K562 (cell line): Measurements from ENCODE around the gene CLTC. TPM values are rescaled to one million over a fixed set of nuclear protein-coding genes. Genes with fewer than 3 reads are reported as not detected.
A peak's percentile ranks its signal among the peaks of the same experiment; 100 is the strongest.

Experiments used
- ATAC-seq: fragments of 200-7000 bp; cut with Tn5 transposase; 3 replicates; pipeline ENCODE4 v1.9.1; 2020; ENCODE audit warnings: moderate library complexity
- BruUV-seq: library from RNA; stranded (reverse); fragments of 400-500 nt; replicated peaks from 2 replicates; lab custom pipeline; 2021; lab: Mats Ljungman, UMichigan
- CTCF ChIA-PET: fragments of 300-600 bp; formaldehyde crosslinking; extraction: SDS; loops from one replicate; lab custom pipeline; 2021; ENCODE audit warnings: low intra/inter-chr PET ratio; lab: Yijun Ruan, JAX
- POLR2A ChIA-PET: fragments of 300-600, 350-650 bp; sonication (Branson Sonifier 250); formaldehyde crosslinking; extraction: SDS; loops from one replicate; lab custom pipeline; 2021; ENCODE audit warnings: antibody characterized with exemption, inconsistent platforms; lab: Yijun Ruan, JAX
- DNase-seq, 4 experiments: peaks; one replicate each; pipeline versions ENCODE4 v3.0.0 to v3.0.0-alpha.2; 2011 to 2018; ENCODE audit warnings: low spot score in 3 of 4, mixed read lengths in 3 of 4; ENCODE audit errors: extremely low read depth in 1 of 4
- FAIRE-seq: peaks from 2 replicates; lab custom pipeline; 2011; peaks lifted over from hg19 to GRCh38; lab: Jason Lieb, UNC
- H2AFZ ChIP-seq: 2 replicates; pipeline ENCODE4 v1.6.0; 2011; ENCODE audit warnings: low read depth, low read length, control low read depth, inconsistent platforms
- H3K27ac ChIP-seq: fragments of 200-600 bp; 3 replicates; pipeline ENCODE4 v1.8.0; 2011; ENCODE audit warnings: low read depth, mild to moderate bottlenecking, control low read depth, inconsistent platforms, low read length, moderate library complexity, mixed read lengths; ENCODE audit errors: extremely low read depth
- H3K27me3 ChIP-seq, 2 experiments: fragments of 300-600 bp in 1 of 2; 2 replicates in 1 of 2; 3 replicates in 1 of 2; pipeline versions ENCODE4 v1.6.0 to v1.8.0; 2011; ENCODE audit warnings: inconsistent platforms in 2 of 2, low read length in 2 of 2, mild to moderate bottlenecking in 1 of 2, mixed read lengths in 1 of 2, moderate library complexity in 1 of 2; ENCODE audit not compliant: control insufficient read depth in 2 of 2, insufficient read depth in 2 of 2
- H3K36me3 ChIP-seq: fragments of 300-600 bp; 3 replicates; pipeline ENCODE4 v1.8.0; 2011; ENCODE audit warnings: mild to moderate bottlenecking, low read length, inconsistent platforms; ENCODE audit not compliant: control insufficient read depth, insufficient read depth
- H3K4me1 ChIP-seq, 2 experiments: fragments of 200-600 bp in 1 of 2; replicated peaks in 1 of 2; 2 replicates in 1 of 2; 3 replicates in 1 of 2; pipeline versions ENCODE4 v1.5.1 to v1.8.0; 2011; ENCODE audit warnings: inconsistent platforms in 2 of 2, low read length in 2 of 2, mild to moderate bottlenecking in 1 of 2, mixed read lengths in 1 of 2, moderate library complexity in 1 of 2; ENCODE audit not compliant: control insufficient read depth in 2 of 2, insufficient read depth in 2 of 2
- H3K4me2 ChIP-seq: 2 replicates; pipeline ENCODE4 v1.6.1; 2011; ENCODE audit warnings: low read length, control low read depth, inconsistent platforms, mixed read lengths; ENCODE audit not compliant: insufficient read depth
- H3K4me3 ChIP-seq: fragments of 200-600 bp; sonication (generic), shearing (Covaris generic); 2 replicates; pipeline ENCODE4 v1.5.1; 2016; ENCODE audit warnings: control low read depth, inconsistent platforms
- H3K79me2 ChIP-seq: fragments of 200-600 bp; 3 replicates; pipeline ENCODE4 v1.8.0; 2011; ENCODE audit warnings: low read length, inconsistent platforms; ENCODE audit not compliant: control insufficient read depth, insufficient read depth
- H3K9ac ChIP-seq, 2 experiments: 2 replicates each; pipeline versions ENCODE4 v1.6.0 to v1.6.1; 2011; ENCODE audit warnings: low read depth in 2 of 2, low read length in 2 of 2, control low read depth in 1 of 2, inconsistent platforms in 1 of 2, mild to moderate bottlenecking in 1 of 2, mixed read lengths in 1 of 2; ENCODE audit not compliant: insufficient read depth in 1 of 2
- H3K9me1 ChIP-seq: one replicate; pipeline ENCODE4 v1.6.0; 2011; ENCODE audit warnings: inconsistent platforms, mild to moderate bottlenecking, low read length, moderate library complexity; ENCODE audit not compliant: control insufficient read depth, insufficient read depth
- H3K9me3 ChIP-seq: replicated peaks from 2 replicates; pipeline ENCODE4 v1.5.1; 2011; ENCODE audit warnings: low read depth, low read length, inconsistent platforms; ENCODE audit not compliant: control insufficient read depth, insufficient read depth
- H4K20me1 ChIP-seq: replicated peaks from 2 replicates; pipeline ENCODE4 v1.6.1; 2011; ENCODE audit warnings: low read length, inconsistent platforms, mixed read lengths; ENCODE audit not compliant: control insufficient read depth, insufficient read depth
- C11orf30 ChIP-seq: fragments of 450-650 bp; IDR thresholded peaks from 2 replicates; pipeline ENCODE4 v1.6.1; 2016; ENCODE audit warnings: low read depth, mild to moderate bottlenecking
- E2F3 ChIP-seq: fragments of 250-450 bp; sonication (Bioruptor Pico); IDR thresholded peaks from 2 replicates; pipeline ENCODE4 v1.4.0; 2020; ENCODE audit warnings: mild to moderate bottlenecking
- FOSL1 ChIP-seq: fragments of 200-800 bp; sonication (Bioruptor generic); conservative IDR thresholded peaks from 2 replicates; pipeline ENCODE4 v1.6.1; 2016; ENCODE audit warnings: missing genetic modification characterization, missing compliant biosample characterization
- FOXJ2 ChIP-seq: fragments of 200-800 bp; sonication (Bioruptor generic); IDR thresholded peaks from 2 replicates; pipeline ENCODE4 v1.6.1; 2016; ENCODE audit warnings: missing genetic modification characterization, missing compliant biosample characterization
- ILF3 ChIP-seq: fragments of 450-650 bp; IDR thresholded peaks from 2 replicates; pipeline ENCODE4 v1.6.1; 2018; ENCODE audit warnings: antibody characterized with exemption, mild to moderate bottlenecking, moderate library complexity, borderline replicate concordance
- NFRKB ChIP-seq: fragments of 450-650 bp; IDR thresholded peaks from 2 replicates; pipeline ENCODE4 v1.6.1; 2016; ENCODE audit warnings: low read depth
- POLR2B ChIP-seq: fragments of 450-650 bp; IDR thresholded peaks from 2 replicates; pipeline ENCODE4 v1.6.1; 2018; ENCODE audit warnings: low read depth; ENCODE audit not compliant: partially characterized antibody
- ZBTB8A ChIP-seq: fragments of 450-650 bp; IDR thresholded peaks from 2 replicates; pipeline ENCODE4 v1.6.1; 2018; ENCODE audit warnings: mild to moderate bottlenecking, moderate library complexity; ENCODE audit not compliant: partially characterized antibody
- ZBTB9 ChIP-seq: fragments of 450-650 bp; formaldehyde crosslinking; IDR thresholded peaks from 2 replicates; pipeline ENCODE4 v1.4.0; 2020; ENCODE audit warnings: mild to moderate bottlenecking, moderate library complexity
- ZNF77 ChIP-seq: fragments of 250-450 bp; sonication (Bioruptor Pico); IDR thresholded peaks from 2 replicates; pipeline ENCODE4 v1.5.0; 2020
- WGBS: fragments of 100-300 bp; shearing (Covaris generic); methylation state at CpG from one replicate; pipeline ENCODE4 v1.1.6; 2016; ENCODE audit warnings: low coverage, mixed read lengths; ENCODE audit not compliant: insufficient coverage; ENCODE audit errors: missing lambda C conversion rate; 5-methylcytosine and 5-hydroxymethylcytosine counted together
- in situ Hi-C: fragments of 300-500 bp; cut with MboI; formaldehyde crosslinking; loops from 4 replicates; pipeline ENCODE4 v1.15.0; 2018; ENCODE audit warnings: inconsistent platforms, mixed read lengths
- intact Hi-C: fragments of 100-400 bp; cut with micrococcal nuclease; formaldehyde crosslinking; loops from 2 replicates; pipeline ENCODE4 v1.14.2; 2022
- polyA plus RNA-seq, 8 experiments: library from polyadenylated mRNA; depleted of rRNA in 4 of 8; stranded (reverse) in 5 of 8; unstranded in 3 of 8; fragments of >200 nt; fragmentation: Nextera tagmentation in 2 of 8; fragmentation: Illumina TruSeq in 1 of 8; extraction: Ambion mirVana in 2 of 8; extraction: Trizol in 1 of 8; gene quantifications; 2 replicates each; pipeline versions ENCODE4 v1.2.1 to v1.2.3, GENCODE V29; 2011 to 2014; ENCODE audit warnings: inconsistent platforms in 1 of 8, missing spikeins in 1 of 8
- total RNA-seq, 7 experiments: library from RNA; depleted of rRNA in 6 of 7; stranded (reverse); fragments of >200 nt in 6 of 7; fragmentation: Illumina TruSeq in 2 of 7; extraction: Trizol in 2 of 7; gene quantifications; 2 replicates each; pipeline versions ENCODE4 v1.2.1 to v1.2.3, GENCODE V29; 2011 to 2021; ENCODE audit warnings: low replicate concordance in 1 of 7
- TF ChIP-seq, protein P1 (sequence below), 3 experiments: fragments of 200-800 bp in 1 of 3; fragments of 250-450 bp in 1 of 3; fragments of 450-650 bp in 1 of 3; sonication (Bioruptor Pico) in 1 of 3; sonication (Bioruptor generic) in 1 of 3; formaldehyde crosslinking in 1 of 3; IDR thresholded peaks; 2 replicates each; pipeline versions ENCODE4 v1.6.1 to v1.8.0; 2016 to 2022; ENCODE audit warnings: mild to moderate bottlenecking in 2 of 3, missing genetic modification characterization in 2 of 3, missing compliant biosample characterization in 1 of 3, moderate library complexity in 1 of 3
- TF ChIP-seq, protein P2 (sequence below): sonication (generic); formaldehyde crosslinking; IDR thresholded peaks from 2 replicates; pipeline ENCODE4 v1.8.1; 2023; ENCODE audit warnings: mild to moderate bottlenecking, missing genetic modification reagents

CLTC gene
- total and polyA plus RNA-seq, 9 of the 15 experiments (the other 6 are each of a cell fraction or from before 2014, with no cell fraction given): 115 to 267 (median 174) TPM

DNA sequence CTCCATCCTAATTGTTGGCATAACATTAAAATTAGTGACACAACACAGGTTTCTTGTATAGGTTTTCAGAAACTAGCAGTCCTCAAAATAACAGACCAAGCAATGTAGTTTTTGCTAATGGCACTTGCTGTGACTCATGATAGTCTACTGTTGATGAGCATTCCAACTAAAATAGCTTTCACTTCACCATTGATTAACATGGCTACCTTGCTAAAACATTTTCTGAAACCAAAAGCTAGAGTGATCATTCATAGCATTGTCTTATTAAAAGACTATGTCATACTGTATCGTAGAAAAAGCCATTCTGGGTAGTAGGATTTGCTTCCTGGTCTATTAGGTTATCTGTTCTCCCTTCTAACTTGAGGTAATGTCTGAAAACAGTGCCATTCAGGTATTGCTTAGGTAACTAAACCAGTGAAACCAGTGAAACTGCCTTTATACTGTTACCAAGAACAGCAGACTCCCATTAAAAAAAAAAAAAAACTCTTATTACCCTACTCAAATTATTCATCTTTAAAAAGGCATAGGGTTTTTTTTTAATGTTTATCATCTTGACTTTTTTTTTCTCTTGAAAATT lies 2.5 kb upstream of the CLTC start:
- CTCF ChIA-PET: no interaction called here
- Histone ChIP-seq H3K9me1 (no peaks in the 10 kb centered on the region), H3K9me3 (no peaks in the 10 kb centered on the region), H4K20me1 (peaks cover 10% of the 10 kb centered on the region), H2AFZ (peak overlapping the region; percentile 71), H3K36me3 (peaks cover 12% of the 10 kb centered on the region; the same call in 2 of the 3 replicates), H3K4me3 (peak overlapping the region; percentile 97; the same call in 1 of the 2 replicates), H3K27me3 (no peaks in the 10 kb centered on the region), H3K9ac (peak overlapping the region in 1 of 2 experiments; percentile 96; a peak in 2 of 4 replicates), H3K4me1 (peaks cover 5 to 12% of the 10 kb centered on the region in 2 experiments; a peak in 4 of 5 replicates), H3K4me2 (peak overlapping the region; percentile 92), H3K79me2 (peaks cover 47% of the 10 kb centered on the region), H3K27ac (peak overlapping the region; percentile 98)
- WGBS: 7% methylated on average over 1 of the region's 1 CpG
- ATAC-seq (no peak), FAIRE-seq (no peak), DNase-seq (peak in 1 of 4 experiments; percentile 34)
- BruUV-seq: no TSS peak
- intact Hi-C loops (no loop called here), in situ Hi-C loops (no loop called here)
- POLR2A ChIA-PET: interaction anchor here (1.0 to 1.2 kb wide), 2 partner anchors 9 to 109 kb away, joined by 3 to 4 read pairs; no protein-coding TSS in a partner anchor
- TF ChIP-seq C11orf30: no peak
- 0 out of 2 replicates have a peak, but pooled peaks have one; percentile 24 for TF ChIP-seq ZBTB9
- TF ChIP-seq FOXJ2: no peak
- TF ChIP-seq ZNF77: no peak
- TF ChIP-seq ZBTB8A: no peak
- no peak for TF ChIP-seq ILF3
- TF ChIP-seq, protein P1, sequence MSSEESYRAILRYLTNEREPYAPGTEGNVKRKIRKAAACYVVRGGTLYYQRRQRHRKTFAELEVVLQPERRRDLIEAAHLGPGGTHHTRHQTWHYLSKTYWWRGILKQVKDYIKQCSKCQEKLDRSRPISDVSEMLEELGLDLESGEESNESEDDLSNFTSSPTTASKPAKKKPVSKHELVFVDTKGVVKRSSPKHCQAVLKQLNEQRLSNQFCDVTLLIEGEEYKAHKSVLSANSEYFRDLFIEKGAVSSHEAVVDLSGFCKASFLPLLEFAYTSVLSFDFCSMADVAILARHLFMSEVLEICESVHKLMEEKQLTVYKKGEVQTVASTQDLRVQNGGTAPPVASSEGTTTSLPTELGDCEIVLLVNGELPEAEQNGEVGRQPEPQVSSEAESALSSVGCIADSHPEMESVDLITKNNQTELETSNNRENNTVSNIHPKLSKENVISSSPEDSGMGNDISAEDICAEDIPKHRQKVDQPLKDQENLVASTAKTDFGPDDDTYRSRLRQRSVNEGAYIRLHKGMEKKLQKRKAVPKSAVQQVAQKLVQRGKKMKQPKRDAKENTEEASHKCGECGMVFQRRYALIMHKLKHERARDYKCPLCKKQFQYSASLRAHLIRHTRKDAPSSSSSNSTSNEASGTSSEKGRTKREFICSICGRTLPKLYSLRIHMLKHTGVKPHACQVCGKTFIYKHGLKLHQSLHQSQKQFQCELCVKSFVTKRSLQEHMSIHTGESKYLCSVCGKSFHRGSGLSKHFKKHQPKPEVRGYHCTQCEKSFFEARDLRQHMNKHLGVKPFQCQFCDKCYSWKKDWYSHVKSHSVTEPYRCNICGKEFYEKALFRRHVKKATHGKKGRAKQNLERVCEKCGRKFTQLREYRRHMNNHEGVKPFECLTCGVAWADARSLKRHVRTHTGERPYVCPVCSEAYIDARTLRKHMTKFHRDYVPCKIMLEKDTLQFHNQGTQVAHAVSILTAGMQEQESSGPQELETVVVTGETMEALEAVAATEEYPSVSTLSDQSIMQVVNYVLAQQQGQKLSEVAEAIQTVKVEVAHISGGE (CRISPR knock-in tag; IDR thresholded peaks at IDR 0.05): no peak
- TF ChIP-seq POLR2B: no peak
- peak; percentile 25; the same call in 1 of the 2 replicates for TF ChIP-seq NFRKB
- no peak for TF ChIP-seq E2F3 (CRISPR knock-in tag)
- peak; percentile 33; the same call in 1 of the 2 replicates for TF ChIP-seq FOSL1 (tag)
- TF ChIP-seq, protein P2, sequence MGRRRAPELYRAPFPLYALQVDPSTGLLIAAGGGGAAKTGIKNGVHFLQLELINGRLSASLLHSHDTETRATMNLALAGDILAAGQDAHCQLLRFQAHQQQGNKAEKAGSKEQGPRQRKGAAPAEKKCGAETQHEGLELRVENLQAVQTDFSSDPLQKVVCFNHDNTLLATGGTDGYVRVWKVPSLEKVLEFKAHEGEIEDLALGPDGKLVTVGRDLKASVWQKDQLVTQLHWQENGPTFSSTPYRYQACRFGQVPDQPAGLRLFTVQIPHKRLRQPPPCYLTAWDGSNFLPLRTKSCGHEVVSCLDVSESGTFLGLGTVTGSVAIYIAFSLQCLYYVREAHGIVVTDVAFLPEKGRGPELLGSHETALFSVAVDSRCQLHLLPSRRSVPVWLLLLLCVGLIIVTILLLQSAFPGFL (CRISPR knock-in tag): no peak
